Pancreas (tissue), 10 donors: ENCODE data around the gene KCNJ9. TPM values are rescaled to one million over a fixed set of nuclear protein-coding genes. Genes with fewer than 3 reads are reported as not detected.
"Not testable (repeated sequence)": the region's sequence is repeated elsewhere in the genome, so short reads cannot be mapped to it uniquely, and the experiment has no call there.

Experiments used
- ATAC-seq, 4 donors: fragments of 200-7000 bp; cut with Tn5 transposase; one replicate each; pipeline versions ENCODE4 v1.8.0 to v1.9.1; 2020; ENCODE audit warnings: mild to moderate bottlenecking in 4 of 4, moderate library complexity in 4 of 4
- DNase-seq, 6 donors: peaks; one replicate each; pipeline ENCODE4 v3.0.0-alpha.2; 2020
- FAIRE-seq: peaks from 2 replicates; lab custom pipeline; 2012; peaks lifted over from hg19 to GRCh38; lab: Jason Lieb, UNC
- H3K27ac ChIP-seq, 4 donors: fragments of 200-600 bp; sonication (generic); 1 replicate in 3 of 4; 2 replicates in 1 of 4; pipeline versions ENCODE4 v1.5.0 to v1.8.0; 2020
- H3K27me3 ChIP-seq, 4 donors: fragments of 200-600 bp; one replicate each; pipeline ENCODE4 v1.8.0; 2021
- H3K36me3 ChIP-seq, 3 donors: fragments of 200-600 bp; sonication (generic) in 1 of 3; one replicate each; pipeline versions ENCODE4 v1.5.0 to v1.8.0; 2020 to 2021
- H3K4me1 ChIP-seq, 3 donors: fragments of 200-600 bp; one replicate each; pipeline ENCODE4 v1.8.0; 2021
- H3K4me3 ChIP-seq, 4 donors: fragments of 200-600 bp; sonication (generic) in 2 of 4; one replicate each; pipeline versions ENCODE4 v1.5.0 to v1.8.0; 2020 to 2021
- H3K9me3 ChIP-seq, 4 donors: fragments of 200-600 bp; one replicate each; pipeline ENCODE4 v1.8.0; 2021
- WGBS, 2 donors: extraction: QIAGEN DNeasy Blood & Tissue Kit; methylation state at CpG; one replicate each; pipeline ENCODE4 v1.1.7; 2013; 5-methylcytosine and 5-hydroxymethylcytosine counted together
- intact Hi-C, 3 donors: fragments of 100-400 bp; cut with DNase I; formaldehyde crosslinking; loops; one replicate each; pipeline versions ENCODE4 v1.11.1 to v1.14.2; 2022
- polyA plus RNA-seq, 2 donors: library from polyadenylated mRNA; stranded (reverse); fragments of 200-250 nt; gene quantifications; one replicate each; pipeline ENCODE4 v1.2.3, GENCODE V29; 2013
- total RNA-seq, 6 donors: library from RNA; stranded (reverse); fragmentation: NEBNext Ultra II Directional in 4 of 6; extraction: Animal tissue kit (Norgen Biotek cat#: 25700) in 4 of 6; gene quantifications; one replicate each; pipeline versions ENCODE4 v1.2.1 to v1.2.4, GENCODE V29; 2021 to 2023
- TF ChIP-seq, protein P1 (sequence below), 4 donors: fragments of 200-600 bp; sonication (generic) in 3 of 4; IDR thresholded peaks; one replicate each; pipeline versions ENCODE4 v1.5.0 to v1.8.0; 2021; ENCODE audit warnings: antibody characterized with exemption in 4 of 4
- donor health status: healthy with polysubstance abuse.
- donor health status: DM: no; HTN: no; CAD: no; lungs with moderate emphysema.
- donor health status: DM: no; HTN: no; CAD: no.
- donor health status: control.
- donor health status: control.
- donor health status: Bipolar disorder and iron deficiency.
- donor health status: DM: yes; HTN: yes; CAD: no.
- donor health status: DM: no; HTN: no; CAD: no.
- donor health status: DM: no; HTN: no; CAD: no.
- donor health status: DM: yes; HTN: yes; CAD: no.

KCNJ9 gene
- total and polyA plus RNA-seq, 8 donors: 0.02 to 0.04 TPM; not detected in 6

DNA sequence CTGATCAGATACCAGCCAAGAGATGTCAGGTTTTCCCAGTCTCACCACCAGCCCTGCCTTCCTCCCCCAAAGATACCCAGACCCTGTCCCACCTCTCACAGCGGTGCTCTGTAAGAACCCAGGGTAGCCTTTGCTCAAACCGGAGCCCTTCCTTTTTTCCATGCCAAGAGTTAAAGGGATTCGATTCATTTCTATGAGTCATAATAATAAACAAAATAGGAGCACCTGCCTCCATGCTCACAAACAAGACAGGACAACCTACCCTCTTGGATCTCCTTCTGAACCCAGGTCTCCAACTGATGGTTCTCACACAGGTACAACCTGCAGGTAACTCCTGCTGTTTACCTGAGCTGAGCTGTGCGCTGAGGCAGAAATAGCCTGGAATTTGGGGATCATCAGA, 28.3 kb downstream of the KCNJ9 start:
- TF ChIP-seq, protein P1, sequence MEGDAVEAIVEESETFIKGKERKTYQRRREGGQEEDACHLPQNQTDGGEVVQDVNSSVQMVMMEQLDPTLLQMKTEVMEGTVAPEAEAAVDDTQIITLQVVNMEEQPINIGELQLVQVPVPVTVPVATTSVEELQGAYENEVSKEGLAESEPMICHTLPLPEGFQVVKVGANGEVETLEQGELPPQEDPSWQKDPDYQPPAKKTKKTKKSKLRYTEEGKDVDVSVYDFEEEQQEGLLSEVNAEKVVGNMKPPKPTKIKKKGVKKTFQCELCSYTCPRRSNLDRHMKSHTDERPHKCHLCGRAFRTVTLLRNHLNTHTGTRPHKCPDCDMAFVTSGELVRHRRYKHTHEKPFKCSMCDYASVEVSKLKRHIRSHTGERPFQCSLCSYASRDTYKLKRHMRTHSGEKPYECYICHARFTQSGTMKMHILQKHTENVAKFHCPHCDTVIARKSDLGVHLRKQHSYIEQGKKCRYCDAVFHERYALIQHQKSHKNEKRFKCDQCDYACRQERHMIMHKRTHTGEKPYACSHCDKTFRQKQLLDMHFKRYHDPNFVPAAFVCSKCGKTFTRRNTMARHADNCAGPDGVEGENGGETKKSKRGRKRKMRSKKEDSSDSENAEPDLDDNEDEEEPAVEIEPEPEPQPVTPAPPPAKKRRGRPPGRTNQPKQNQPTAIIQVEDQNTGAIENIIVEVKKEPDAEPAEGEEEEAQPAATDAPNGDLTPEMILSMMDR (IDR thresholded peaks at IDR 0.05): no peak
- no peak for FAIRE-seq
- DNase-seq: no peak
- H3K9me3 ChIP-seq: no peaks in the 10 kb centered on the region
- H3K36me3 ChIP-seq: no peaks in the 10 kb centered on the region
- no peak for ATAC-seq
- intact Hi-C loops: loop anchor here in 2 of 3 donors (10.0 kb wide), 4 partner anchors 85 to 265 kb away; partner anchors contain the start of genes CASQ1 (in 1 of the 2) and PEX19 (in 1 of the 2)
- H3K4me1 ChIP-seq: no peaks in the 10 kb centered on the region
- WGBS, 2 donors: 53 to 68% methylated on average over 4 of the region's 4 CpGs
- H3K4me3 ChIP-seq: no peak overlapping the region
- no peaks in the 10 kb centered on the region for H3K27me3 ChIP-seq
- H3K27ac ChIP-seq: no peak overlapping the region

DNA sequence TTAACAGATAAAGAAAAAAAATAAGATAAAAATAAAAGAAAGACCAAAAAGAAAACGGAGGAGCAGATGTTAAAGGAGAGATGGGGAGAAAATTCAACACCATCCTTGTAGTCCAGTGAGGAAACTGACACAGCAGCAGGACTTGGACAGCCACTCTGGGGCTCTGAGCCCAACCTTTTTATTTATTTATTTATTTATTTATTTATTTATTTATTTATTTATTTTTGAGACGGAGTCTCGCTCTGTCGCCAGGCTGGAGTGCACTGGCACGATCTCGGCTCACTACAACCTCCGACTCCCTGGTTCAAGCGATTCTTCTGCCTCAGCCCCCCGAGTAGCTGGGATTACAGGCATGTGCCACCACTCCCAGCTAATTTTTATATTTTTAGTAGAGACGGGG, 30.1 kb downstream of the KCNJ9 start:
- H3K27ac ChIP-seq, FAIRE-seq, H3K4me3 ChIP-seq, H3K36me3 ChIP-seq, H3K4me1 ChIP-seq, ATAC-seq, H3K27me3 ChIP-seq, H3K9me3 ChIP-seq, DNase-seq, intact Hi-C loops: not testable (repeated sequence)
- 80 to 91% methylated on average over 10 of the region's 10 CpGs for WGBS, 2 donors

DNA sequence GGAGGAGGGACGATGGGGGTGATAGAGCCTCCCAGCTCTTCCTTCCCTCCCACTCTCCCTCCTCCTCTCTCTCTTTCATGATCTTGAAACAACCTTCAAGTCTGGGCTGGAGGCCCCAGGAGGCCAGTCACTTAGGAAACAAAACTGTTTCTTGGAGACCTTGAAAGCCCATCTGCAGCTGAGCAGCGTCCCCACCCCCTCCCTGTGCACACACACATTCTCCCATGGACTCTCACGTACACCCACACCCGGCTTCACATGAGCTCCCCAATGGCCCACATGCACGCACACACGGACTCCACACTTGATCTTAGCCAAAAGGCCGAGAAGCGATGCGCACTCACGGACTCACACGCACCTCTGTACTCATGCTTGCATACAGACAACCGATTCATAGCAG, 31.0 kb downstream of the KCNJ9 start:
- intact Hi-C loops: no loop called here
- no peak for DNase-seq
- no peaks in the 10 kb centered on the region for H3K27me3 ChIP-seq
- FAIRE-seq: no peak
- TF ChIP-seq, protein P1 (IDR thresholded peaks at IDR 0.05): no peak
- H3K9me3 ChIP-seq: no peaks in the 10 kb centered on the region
- H3K4me3 ChIP-seq: no peak overlapping the region
- no peak overlapping the region for H3K27ac ChIP-seq
- H3K4me1 ChIP-seq: no peaks in the 10 kb centered on the region
- 71 to 80% methylated on average over 12 of the region's 12 CpGs for WGBS, 2 donors
- no peak for ATAC-seq
- H3K36me3 ChIP-seq: no peaks in the 10 kb centered on the region

DNA sequence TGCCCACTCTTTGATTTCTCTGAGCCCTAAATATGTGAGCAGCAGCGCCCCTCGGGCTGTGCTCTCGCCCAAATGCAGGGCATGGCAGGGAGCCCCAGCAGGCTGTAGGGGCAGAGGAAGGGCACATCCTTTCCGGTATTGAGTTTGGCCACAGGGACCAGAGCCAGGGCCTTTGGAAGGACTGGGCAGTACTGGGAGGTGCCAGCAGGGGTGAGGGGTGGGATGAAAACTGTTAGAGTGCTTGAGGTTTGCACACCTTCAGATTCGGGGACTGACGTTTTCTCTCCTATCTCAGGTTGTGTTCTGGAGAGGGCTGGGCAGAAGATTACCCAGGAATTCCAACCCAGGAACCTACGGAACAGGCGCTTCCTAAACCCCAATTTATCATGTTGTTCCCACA, 32.1 kb downstream of the KCNJ9 start:
- ATAC-seq (no peak), DNase-seq (no peak), FAIRE-seq (no peak)
- H3K36me3 ChIP-seq: no peaks in the 10 kb centered on the region
- WGBS, 2 donors: 71 to 76% methylated on average over 8 of the region's 8 CpGs
- TF ChIP-seq, protein P1 (IDR thresholded peaks at IDR 0.05): no peak
- H3K27ac ChIP-seq: no peak overlapping the region
- no peaks in the 10 kb centered on the region for H3K27me3 ChIP-seq
- intact Hi-C loops: no loop called here
- H3K4me3 ChIP-seq: no peak overlapping the region
- H3K9me3 ChIP-seq: no peaks in the 10 kb centered on the region
- no peaks in the 10 kb centered on the region for H3K4me1 ChIP-seq

DNA sequence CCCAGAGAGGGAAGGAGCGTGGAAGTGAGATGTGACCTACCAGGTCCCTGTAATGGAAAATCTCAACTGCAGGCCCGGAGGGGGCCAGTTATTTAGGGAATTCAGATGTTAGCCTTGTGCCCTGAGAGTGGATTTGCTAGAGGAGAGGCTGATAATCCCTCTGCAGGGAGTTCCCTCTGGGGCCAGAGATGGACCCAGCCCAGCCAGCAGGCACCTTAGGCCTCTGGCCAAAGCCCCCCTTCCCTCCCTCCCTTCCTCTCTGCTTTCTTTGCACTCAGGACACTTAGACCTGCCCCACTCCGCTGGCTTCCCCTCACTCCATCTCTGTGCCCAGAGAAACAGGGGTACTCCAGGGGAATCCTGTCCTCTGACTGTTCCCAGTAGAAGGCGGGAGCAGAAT, 32.7 kb downstream of the KCNJ9 start:
- Histone ChIP-seq H3K27ac (no peak overlapping the region), H3K4me3 (no peak overlapping the region), H3K27me3 (no peaks in the 10 kb centered on the region), H3K36me3 (no peaks in the 10 kb centered on the region), H3K4me1 (no peaks in the 10 kb centered on the region), H3K9me3 (no peaks in the 10 kb centered on the region)
- DNase-seq (no peak), FAIRE-seq (no peak), ATAC-seq (no peak)
- WGBS, 2 donors: 78 to 88% methylated on average over 4 of the region's 4 CpGs
- TF ChIP-seq, protein P1 (IDR thresholded peaks at IDR 0.05): no peak
- intact Hi-C loops: no loop called here
